Activated T-helper 17 cell treated with anti-CD3 and anti-CD28 coated beads, Interleukin-2, amount 50 U/mL, for 72 hours (primary cell): Measurements from ENCODE around the gene MAP2K2. TPM values are rescaled to one million over a fixed set of nuclear protein-coding genes. Genes with fewer than 3 reads are reported as not detected.
A peak's percentile ranks its signal among the peaks of the same experiment; 100 is the strongest.

Experiments used
- ATAC-seq: fragments of 150-1000 bp; cut with Tn5 transposase; replicated peaks from 2 replicates; pipeline ENCODE4 v1.10.0; 2021; ENCODE audit warnings: mild to moderate bottlenecking, moderate library complexity
- H3K27ac Mint-ChIP-seq: one replicate; pipeline ENCODE4 v1.8.0; 2022; ENCODE audit warnings: mixed read lengths
- H3K27me3 Mint-ChIP-seq: one replicate; pipeline ENCODE4 v1.8.0; 2022; ENCODE audit warnings: mixed read lengths
- H3K36me3 Mint-ChIP-seq: one replicate; pipeline ENCODE4 v1.8.0; 2022; ENCODE audit warnings: low read depth, mild to moderate bottlenecking, mixed read lengths
- H3K4me1 Mint-ChIP-seq: one replicate; pipeline ENCODE4 v1.8.0; 2022; ENCODE audit warnings: mixed read lengths
- H3K4me3 Mint-ChIP-seq: one replicate; pipeline ENCODE4 v1.8.0; 2022; ENCODE audit warnings: mild to moderate bottlenecking, mixed read lengths
- H3K9me3 Mint-ChIP-seq: one replicate; pipeline ENCODE4 v1.8.0; 2022; ENCODE audit warnings: mixed read lengths
- total RNA-seq, 2 donors: library from RNA; stranded (reverse); gene quantifications; one replicate each; pipeline ENCODE4 v1.2.3, GENCODE V29; 2022

Gene MAP2K2
- total RNA-seq, 2 donors from 2014 or later: 143 to 155 TPM

DNA sequence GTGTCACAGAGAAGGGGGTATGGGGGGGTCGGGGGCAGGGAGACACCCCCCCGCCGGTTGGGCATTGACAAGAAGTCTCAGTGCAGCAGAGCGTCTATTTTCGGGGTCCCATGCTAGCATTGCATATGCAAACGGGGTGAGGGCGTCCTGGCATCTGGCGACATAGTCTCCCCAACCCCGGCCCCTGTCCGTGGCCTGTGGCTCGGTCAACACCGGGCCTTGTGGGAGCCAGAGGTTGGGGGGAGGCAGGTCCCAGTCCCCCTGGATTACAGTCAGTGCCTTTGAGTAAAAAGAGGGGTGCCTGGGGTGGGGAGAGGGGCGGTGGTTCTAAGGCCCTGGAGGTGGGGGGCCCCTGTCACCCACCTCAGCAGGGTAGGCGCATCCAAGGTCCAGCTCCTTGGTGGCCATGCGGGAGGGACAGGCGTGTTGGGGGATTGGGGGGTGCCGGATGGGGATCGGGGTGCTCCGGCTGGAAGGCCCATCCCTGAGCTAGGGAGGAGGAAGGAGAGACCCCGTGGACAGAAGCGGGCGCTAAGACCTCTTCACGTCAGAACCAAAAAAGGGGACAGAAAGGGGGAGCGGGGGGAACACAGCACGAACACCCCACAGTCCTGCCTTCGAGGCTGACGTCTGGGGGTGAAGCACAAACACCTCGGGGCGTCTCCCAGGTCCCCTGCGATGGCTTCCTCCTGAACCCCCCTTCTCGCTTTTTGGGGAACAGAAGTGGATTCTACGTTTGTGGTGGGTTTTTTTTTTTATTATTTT is 78.1 kb downstream of the MAP2K2 start:
- no peak for ATAC-seq
- no peak overlapping the region for H3K27ac Mint-ChIP-seq
- peaks cover 62% of the 10 kb centered on the region for H3K36me3 Mint-ChIP-seq
- no peaks in the 10 kb centered on the region for H3K27me3 Mint-ChIP-seq
- no peak overlapping the region for H3K4me3 Mint-ChIP-seq
- peaks cover 9% of the 10 kb centered on the region for H3K4me1 Mint-ChIP-seq
- H3K9me3 Mint-ChIP-seq: no peaks in the 10 kb centered on the region

DNA sequence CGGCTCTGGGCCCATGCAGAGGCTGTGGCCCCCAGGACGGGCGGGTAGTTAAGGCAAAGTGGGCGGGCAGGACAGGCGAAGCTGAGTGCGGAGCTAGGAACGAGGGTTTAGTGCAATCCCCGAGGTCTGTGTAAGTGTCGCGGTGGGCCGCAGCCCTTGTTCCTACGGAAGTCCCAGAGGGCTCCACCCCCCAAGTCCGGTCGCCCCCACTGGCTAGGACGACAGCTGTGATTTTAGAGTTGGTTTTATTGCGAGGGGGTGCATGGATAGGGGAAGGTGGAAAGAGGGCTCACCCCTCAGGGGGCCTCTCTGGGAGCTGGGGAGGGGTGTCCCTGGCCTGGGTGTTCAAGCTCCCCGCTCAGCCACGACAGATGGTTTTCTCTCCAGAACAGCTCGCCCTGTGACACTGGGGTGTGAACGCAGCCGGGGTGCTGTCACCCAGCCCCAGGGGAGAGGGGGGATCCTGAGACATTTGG is 78.9 kb downstream of the MAP2K2 start:
- H3K4me3 Mint-ChIP-seq: no peak overlapping the region
- H3K4me1 Mint-ChIP-seq: peaks cover 5% of the 10 kb centered on the region
- ATAC-seq: no peak
- no peaks in the 10 kb centered on the region for H3K27me3 Mint-ChIP-seq
- H3K9me3 Mint-ChIP-seq: no peaks in the 10 kb centered on the region
- no peak overlapping the region for H3K27ac Mint-ChIP-seq
- peaks cover 54% of the 10 kb centered on the region for H3K36me3 Mint-ChIP-seq

DNA sequence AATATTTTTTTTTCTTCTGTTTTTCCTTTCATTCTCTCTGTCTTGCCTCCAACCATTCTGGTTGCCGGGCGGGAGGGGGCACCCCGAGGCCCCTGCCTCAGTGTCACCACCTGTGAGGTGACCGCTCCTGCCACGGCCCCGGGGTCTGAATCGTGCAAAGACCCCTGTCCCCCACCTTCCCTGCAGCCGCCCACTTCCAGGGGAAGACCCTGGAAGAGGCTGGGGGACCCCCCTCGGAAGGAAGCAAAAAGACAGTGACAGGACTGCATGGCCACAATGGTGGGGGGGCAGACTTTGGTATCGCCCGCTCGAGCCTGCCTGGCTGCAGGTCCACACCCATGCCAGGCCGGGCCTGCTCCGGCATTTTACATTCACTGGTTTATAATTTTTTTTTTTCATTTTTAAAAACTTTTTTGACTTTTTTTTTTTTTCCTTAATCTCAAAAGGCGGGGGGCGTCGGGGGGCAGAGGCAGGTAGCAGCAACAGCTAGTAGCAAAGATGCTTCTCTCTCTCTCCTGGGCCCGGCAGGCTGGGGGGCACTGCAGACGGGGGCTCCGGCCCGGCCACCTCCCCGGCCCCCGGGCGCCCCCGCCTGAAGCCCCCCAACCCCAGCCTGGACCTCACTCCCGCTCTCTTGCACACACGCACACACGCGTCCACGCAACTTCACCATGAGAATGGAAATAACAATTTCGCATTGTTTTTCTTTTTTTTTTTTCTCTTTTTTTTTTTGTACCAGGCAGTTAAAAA is 79.8 kb downstream of the MAP2K2 start:
- H3K9me3 Mint-ChIP-seq: no peaks in the 10 kb centered on the region
- no peak for ATAC-seq
- H3K4me1 Mint-ChIP-seq: no peaks in the 10 kb centered on the region

DNA sequence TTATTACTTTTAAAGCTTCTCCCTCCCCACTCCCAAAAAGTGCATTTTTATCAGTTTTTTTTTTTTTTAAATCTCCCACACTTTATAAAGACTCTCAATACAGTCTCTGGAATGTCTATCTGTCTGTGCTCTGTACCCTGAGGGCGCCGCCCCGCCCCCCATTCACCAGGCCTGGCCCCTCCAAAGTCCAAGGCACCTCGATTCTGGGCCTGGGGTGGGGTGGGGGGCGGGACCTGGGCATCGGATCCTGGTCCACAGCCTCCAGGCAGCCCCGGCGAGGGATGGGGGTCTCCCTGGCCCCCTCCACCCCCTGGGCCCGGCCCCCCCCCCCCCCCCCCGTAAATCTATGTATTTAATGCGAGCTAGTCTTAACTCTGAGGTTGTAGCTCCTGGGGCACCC is 80.5 kb downstream of the MAP2K2 start:
- Mint-ChIP-seq H3K27ac (no peak overlapping the region), H3K4me1 (no peaks in the 10 kb centered on the region), H3K4me3 (no peak overlapping the region), H3K27me3 (no peaks in the 10 kb centered on the region), H3K36me3 (peaks cover 38% of the 10 kb centered on the region), H3K9me3 (no peaks in the 10 kb centered on the region)
- no peak for ATAC-seq

More for the DNA sequence above, 79.8 kb downstream of the MAP2K2 start:
- peaks cover 45% of the 10 kb centered on the region for H3K36me3 Mint-ChIP-seq
- H3K4me3 Mint-ChIP-seq: no peak overlapping the region
- H3K27me3 Mint-ChIP-seq: no peaks in the 10 kb centered on the region
- H3K27ac Mint-ChIP-seq: no peak overlapping the region

DNA sequence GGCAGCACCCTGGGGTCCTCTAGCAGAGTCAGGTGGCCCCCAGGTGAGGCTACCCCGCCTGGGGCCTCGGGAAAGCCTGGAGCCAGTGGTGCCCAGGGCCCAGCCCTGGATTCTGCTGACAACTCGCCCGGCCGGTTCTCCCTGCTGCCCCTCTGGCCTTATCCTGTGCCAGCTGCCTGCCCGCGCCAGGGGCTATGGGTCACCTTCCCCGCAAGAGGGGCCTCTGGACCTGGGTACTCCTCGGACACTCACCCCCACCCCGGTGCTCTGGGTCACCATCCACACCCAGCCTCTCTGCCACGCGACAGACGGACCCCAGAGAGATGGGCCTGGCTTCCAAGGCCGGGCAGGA is 81.2 kb downstream of the MAP2K2 start:
- H3K27me3 Mint-ChIP-seq: no peaks in the 10 kb centered on the region

DNA sequence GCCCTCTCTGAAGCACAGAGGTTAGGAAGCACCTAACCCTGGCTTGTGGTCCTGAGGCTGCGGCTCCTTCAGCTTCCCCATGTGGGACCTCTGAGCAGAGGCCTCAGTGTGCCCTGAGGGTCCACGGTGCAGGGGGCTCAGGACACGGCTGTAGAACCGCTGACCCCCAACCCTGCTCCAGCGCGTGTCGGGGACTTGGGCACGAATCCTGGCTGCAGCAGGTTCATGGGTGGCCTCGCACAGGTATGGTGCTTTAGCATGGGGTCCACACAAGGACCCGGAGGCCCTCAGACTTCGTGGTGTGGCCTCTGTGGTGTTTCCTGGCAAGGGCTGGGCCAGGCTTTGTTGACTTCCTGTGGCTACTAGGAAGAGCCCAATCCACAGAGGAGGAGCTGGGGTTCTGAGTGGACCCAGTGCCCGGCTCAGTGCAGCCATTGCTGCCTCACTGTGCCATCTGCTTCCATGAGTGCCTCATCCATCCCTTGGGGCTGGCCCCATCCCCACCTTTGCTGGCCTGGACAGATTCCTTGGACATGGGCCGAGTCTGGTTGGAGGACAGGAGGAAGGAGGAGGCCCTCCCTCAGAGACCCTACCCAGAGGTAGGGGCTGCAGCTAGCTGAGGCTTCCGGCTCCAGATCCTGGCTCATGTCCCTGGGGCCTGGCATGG is 81.7 kb downstream of the MAP2K2 start:
- Mint-ChIP-seq H3K9me3 (no peaks in the 10 kb centered on the region), H3K4me3 (no peak overlapping the region), H3K4me1 (no peaks in the 10 kb centered on the region), H3K27ac (no peak overlapping the region), H3K36me3 (peaks cover 26% of the 10 kb centered on the region), H3K27me3 (no peaks in the 10 kb centered on the region)
- peak; percentile 25 for ATAC-seq

More for the DNA sequence above, 81.2 kb downstream of the MAP2K2 start:
- Mint-ChIP-seq H3K4me3 (no peak overlapping the region), H3K4me1 (no peaks in the 10 kb centered on the region), H3K36me3 (peaks cover 31% of the 10 kb centered on the region), H3K9me3 (no peaks in the 10 kb centered on the region), H3K27ac (no peak overlapping the region)
- ATAC-seq: no peak

Other genes starting within 250 kb of the MAP2K2 start
- gene ATCAY, start 243.4 kb downstream of the MAP2K2 start, total RNA-seq: not detected
- not detected for gene NMRK2, start 191.1 kb downstream of the MAP2K2 start, total RNA-seq
- gene DAPK3, start 153.0 kb downstream of the MAP2K2 start, total RNA-seq: 10 to 100 TPM; 37.5 to 40.6 TPM
- 1,000 to 10,000 TPM; 3,211 to 3,379 TPM for gene EEF2, start 138.7 kb downstream of the MAP2K2 start, total RNA-seq
- gene PIAS4, start 116.4 kb downstream of the MAP2K2 start, total RNA-seq: 10 to 100 TPM; 32.8 to 39.1 TPM
- 10 to 100 TPM; 38.5 to 41.3 TPM for gene ZBTB7A, start 57.2 kb downstream of the MAP2K2 start, total RNA-seq
- 1 to 10 TPM in 1 of 2 donors, not detected in 1; 1.1 TPM for gene CREB3L3, start 29.5 kb upstream of the MAP2K2 start, total RNA-seq
- 10 to 100 TPM; 37.9 to 38.9 TPM for gene SIRT6, start 58.4 kb upstream of the MAP2K2 start, total RNA-seq
- 1 to 10 TPM; 1.2 to 2.5 TPM for gene ANKRD24, start 58.6 kb upstream of the MAP2K2 start, total RNA-seq
- gene EBI3, start 105.4 kb upstream of the MAP2K2 start, total RNA-seq: 10 to 100 TPM; 18.3 to 23.6 TPM
- 10 to 100 TPM; 22.5 to 22.6 TPM for gene YJU2, start 123.0 kb upstream of the MAP2K2 start, total RNA-seq
- gene SHD, start 155.1 kb upstream of the MAP2K2 start, total RNA-seq: not detected
- 1 to 10 TPM; 2.5 to 4.1 TPM for gene TMIGD2, start 178.3 kb upstream of the MAP2K2 start, total RNA-seq
- 10 to 100 TPM in 1 of 2 donors, 1 to 10 TPM in 1; 8.3 to 13.1 TPM for gene FSD1, start 180.5 kb upstream of the MAP2K2 start, total RNA-seq
- 10 to 100 TPM; 13.3 to 17.4 TPM for gene STAP2, start 214.7 kb upstream of the MAP2K2 start, total RNA-seq
- gene MPND, start 219.4 kb upstream of the MAP2K2 start, total RNA-seq: 10 to 100 TPM; 15.5 to 19.7 TPM